GM23248 (cell line): ENCODE measurements around the gene ITGA11.

Source experiments
- EZH2 ChIP-seq: fragments of 200-600 bp; sonication (generic); IDR thresholded peaks from 2 replicates; pipeline ENCODE4 v1.6.1; 2018; ENCODE audit warnings: antibody characterized with exemption, mild to moderate bottlenecking; ENCODE audit not compliant: insufficient read depth, poor library complexity, severe bottlenecking
- EZH2phosphoT487 ChIP-seq: fragments of 200-600 bp; sonication (generic); IDR thresholded peaks from 2 replicates; pipeline ENCODE4 v1.6.1; 2018; ENCODE audit warnings: antibody characterized with exemption, moderate library complexity, mild to moderate bottlenecking, low read depth; ENCODE audit not compliant: insufficient read depth

DNA sequence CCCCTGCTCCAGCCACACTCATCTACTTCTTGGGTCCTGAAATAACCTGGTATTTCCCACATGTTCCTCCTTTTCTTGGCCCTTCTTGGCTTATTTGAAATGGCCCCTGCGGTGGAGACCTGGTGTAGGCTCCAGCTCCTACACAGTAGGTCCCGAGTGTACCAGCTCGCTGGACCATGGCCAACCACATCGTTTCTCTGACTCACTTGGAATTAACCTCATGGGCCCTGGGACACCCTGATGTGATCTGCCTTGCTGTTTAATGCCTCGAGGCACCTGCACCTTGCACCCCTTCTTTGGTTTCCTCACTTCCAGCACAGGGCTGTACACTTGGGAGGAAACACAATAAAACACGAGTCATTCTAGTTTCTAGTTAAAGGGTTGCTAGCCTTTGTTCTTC, 94.1 kb downstream of the ITGA11 start:
- no peak for TF ChIP-seq EZH2
- TF ChIP-seq EZH2phosphoT487, result no peak
